ENCODE data around the gene KIAA1755.

KIAA1755 gene

DNA sequence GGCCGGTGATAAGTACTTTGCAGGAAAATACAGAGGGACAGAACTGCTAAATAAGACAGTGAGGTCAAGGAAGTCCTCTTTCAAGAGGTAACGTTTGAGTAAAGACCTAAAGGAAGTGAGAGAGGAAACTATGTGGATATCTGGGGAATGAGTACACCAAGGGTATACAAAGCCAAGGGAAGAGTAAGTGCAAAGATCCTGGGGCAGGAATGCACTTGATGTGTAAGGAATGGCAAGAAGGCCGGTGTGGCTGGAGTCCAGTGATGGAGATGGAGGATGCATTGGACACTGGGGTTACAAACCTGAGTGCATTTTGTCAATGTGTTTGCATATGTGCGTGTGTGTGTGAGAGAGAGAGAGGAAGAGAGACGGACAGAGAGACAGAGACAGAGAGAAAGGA, 63.3 kb downstream of the KIAA1755 start:
- TF ChIP-seq, protein P1, sequence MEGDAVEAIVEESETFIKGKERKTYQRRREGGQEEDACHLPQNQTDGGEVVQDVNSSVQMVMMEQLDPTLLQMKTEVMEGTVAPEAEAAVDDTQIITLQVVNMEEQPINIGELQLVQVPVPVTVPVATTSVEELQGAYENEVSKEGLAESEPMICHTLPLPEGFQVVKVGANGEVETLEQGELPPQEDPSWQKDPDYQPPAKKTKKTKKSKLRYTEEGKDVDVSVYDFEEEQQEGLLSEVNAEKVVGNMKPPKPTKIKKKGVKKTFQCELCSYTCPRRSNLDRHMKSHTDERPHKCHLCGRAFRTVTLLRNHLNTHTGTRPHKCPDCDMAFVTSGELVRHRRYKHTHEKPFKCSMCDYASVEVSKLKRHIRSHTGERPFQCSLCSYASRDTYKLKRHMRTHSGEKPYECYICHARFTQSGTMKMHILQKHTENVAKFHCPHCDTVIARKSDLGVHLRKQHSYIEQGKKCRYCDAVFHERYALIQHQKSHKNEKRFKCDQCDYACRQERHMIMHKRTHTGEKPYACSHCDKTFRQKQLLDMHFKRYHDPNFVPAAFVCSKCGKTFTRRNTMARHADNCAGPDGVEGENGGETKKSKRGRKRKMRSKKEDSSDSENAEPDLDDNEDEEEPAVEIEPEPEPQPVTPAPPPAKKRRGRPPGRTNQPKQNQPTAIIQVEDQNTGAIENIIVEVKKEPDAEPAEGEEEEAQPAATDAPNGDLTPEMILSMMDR (conservative IDR thresholded peaks at IDR 0.05; ENCODE audit: low read depth, low read length): no peak
- no peak for DNase-seq (ENCODE audit: low read depth)

GRCh38 chr20:38196592-38196991, 63.9 kb downstream of the KIAA1755 start:
- TF ChIP-seq, protein P1 (conservative IDR thresholded peaks at IDR 0.05; ENCODE audit: low read depth, low read length): no peak
- no peak for DNase-seq (ENCODE audit: low read depth)
- no peak overlapping the region for H3K4me3 ChIP-seq (ENCODE audit: low read length)

More for the DNA sequence above, 63.3 kb downstream of the KIAA1755 start:
- H3K4me3 ChIP-seq (ENCODE audit: low read length): no peak overlapping the region

DNA sequence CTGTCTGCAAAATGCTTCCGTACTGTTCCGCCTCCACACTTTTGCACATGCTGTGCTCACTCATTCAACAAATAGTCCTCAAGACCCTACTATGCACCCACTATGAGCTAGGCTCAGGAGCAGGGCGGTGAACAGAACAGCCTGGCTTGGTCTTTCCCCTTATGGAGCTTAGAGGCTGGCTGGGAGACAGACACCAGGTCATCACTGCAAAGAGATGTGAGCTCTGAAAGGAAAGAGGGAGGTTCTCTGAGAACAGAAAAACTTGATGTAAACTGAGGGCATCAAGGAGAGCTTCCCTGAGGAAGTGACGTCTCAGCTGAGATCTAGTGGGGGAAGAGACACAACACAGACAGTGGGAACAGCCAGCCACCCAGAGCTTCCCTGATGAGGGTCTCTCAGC, 64.5 kb downstream of the KIAA1755 start:
- TF ChIP-seq, protein P1 (conservative IDR thresholded peaks at IDR 0.05; ENCODE audit: low read depth, low read length): no peak
- DNase-seq (ENCODE audit: low read depth): no peak
- no peak overlapping the region for H3K4me3 ChIP-seq (ENCODE audit: low read length)

DNA sequence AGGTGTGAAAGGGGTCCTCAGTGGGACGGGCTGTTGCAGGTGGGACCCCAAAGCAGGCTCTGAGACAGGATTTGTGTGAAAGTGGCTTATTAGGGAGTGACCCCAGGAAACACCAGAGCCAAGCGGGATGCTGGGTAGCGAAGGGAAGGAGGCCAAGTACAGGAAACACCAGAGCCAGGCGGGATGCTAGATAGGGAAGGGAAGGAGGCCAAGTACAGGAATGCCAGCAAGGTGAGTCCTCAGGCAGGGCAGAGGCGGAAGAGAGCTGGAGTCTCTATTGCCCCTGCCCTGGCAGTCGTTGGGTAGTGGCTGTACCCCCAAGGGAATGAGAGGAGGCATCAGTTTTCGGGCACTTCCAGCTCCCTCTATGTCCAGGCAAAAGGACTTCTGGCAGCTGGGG, 65.0 kb downstream of the KIAA1755 start:
- TF ChIP-seq, protein P1 (conservative IDR thresholded peaks at IDR 0.05; ENCODE audit: low read depth, low read length): no peak
- DNase-seq (ENCODE audit: low read depth): no peak
- no peak overlapping the region for H3K4me3 ChIP-seq (ENCODE audit: low read length)

- no peak for DNase-seq (ENCODE audit: low read depth)
- no peak overlapping the region for H3K4me3 ChIP-seq (ENCODE audit: low read length)
- TF ChIP-seq, protein P1 (conservative IDR thresholded peaks at IDR 0.05; ENCODE audit: low read depth, low read length): no peak
Observed at GRCh38 chr20:38194971-38195504, 65.5 kb downstream of the KIAA1755 start.

GRCh38 chr20:38193586-38194105, 66.9 kb downstream of the KIAA1755 start:
- TF ChIP-seq, protein P1 (conservative IDR thresholded peaks at IDR 0.05; ENCODE audit: low read depth, low read length): no peak
- no peak for DNase-seq (ENCODE audit: low read depth)
- no peak overlapping the region for H3K4me3 ChIP-seq (ENCODE audit: low read length)

DNA sequence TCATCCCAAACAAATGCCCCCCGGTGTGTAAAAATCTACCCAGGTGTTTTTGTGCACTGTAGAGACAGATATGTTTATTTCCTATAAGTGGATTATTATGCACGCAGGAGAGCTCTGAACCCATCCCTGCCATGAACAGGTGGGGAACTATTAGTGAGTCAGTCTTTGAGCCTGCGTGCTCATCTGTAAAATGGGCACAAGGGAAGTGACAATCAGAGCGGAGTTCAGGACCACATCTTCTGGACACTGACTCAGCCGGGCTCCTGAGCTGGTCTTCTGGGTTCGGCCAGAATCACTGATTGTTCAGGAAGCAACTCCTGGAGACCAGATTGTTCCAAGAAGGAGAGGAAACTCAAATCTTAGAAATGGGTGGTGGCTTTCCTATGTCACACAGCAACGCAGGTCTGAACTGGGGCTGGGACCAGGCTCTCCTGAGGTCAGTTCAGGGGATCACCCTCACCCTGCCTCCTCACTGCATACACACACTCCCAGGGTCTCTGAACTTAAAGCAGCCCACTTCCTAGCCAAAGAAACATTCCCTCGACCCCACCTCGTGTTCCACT, 68.1 kb downstream of the KIAA1755 start:
- no peak overlapping the region for H3K4me3 ChIP-seq (ENCODE audit: low read length)
- no peak for DNase-seq (ENCODE audit: low read depth)
- TF ChIP-seq, protein P1 (conservative IDR thresholded peaks at IDR 0.05; ENCODE audit: low read depth, low read length): no peak

Measured in retinal pigment epithelial cell (primary cell).